GM19025 (cell line): ENCODE data around the gene DCAF8L1.
"Not testable (repeated sequence)": the region's sequence is repeated elsewhere in the genome, so short reads cannot be mapped to it uniquely, and the experiment has no call there.

Experiments
- ATAC-seq: cut with Tn5 transposase; IDR thresholded peaks from one replicate; pipeline ENCODE4 v1.9.1; 2021; ENCODE audit warnings: mild to moderate bottlenecking, low read depth, moderate library complexity; ENCODE audit not compliant: unreplicated experiment

DCAF8L1 gene

GRCh38 chrX:27981349-27981748 is at the start of gene DCAF8L1:
TSS of gene DCAF8L1 (minus strand) at chrX:27981449. CDS start at chrX:27981334, 115 bp downstream.
- no peak for ATAC-seq

GRCh38 chrX:28022371-28022770 is 41.1 kb upstream of the DCAF8L1 start:
- ATAC-seq = no peak

- ATAC-seq = no peak
Measured at GRCh38 chrX:28016823-28017222, 35.6 kb upstream of the DCAF8L1 start.

- ATAC-seq = no peak
Measured at GRCh38 chrX:28015993-28016392, 34.7 kb upstream of the DCAF8L1 start.

- ATAC-seq = no peak
Measured at GRCh38 chrX:28010875-28011274, 29.6 kb upstream of the DCAF8L1 start.

- no peak for ATAC-seq
Measured at GRCh38 chrX:27998666-27999065, 17.4 kb upstream of the DCAF8L1 start.

GRCh38 chrX:27997622-27998021 is 16.4 kb upstream of the DCAF8L1 start:
- ATAC-seq = no peak

GRCh38 chrX:27996132-27996531 is 14.9 kb upstream of the DCAF8L1 start:
- no peak for ATAC-seq

GRCh38 chrX:27995611-27996010 is 14.4 kb upstream of the DCAF8L1 start:
- no peak for ATAC-seq

GRCh38 chrX:27987862-27988646 is 6.8 kb upstream of the DCAF8L1 start:
- no peak for ATAC-seq

GRCh38 chrX:27976934-27977333 is 4.3 kb downstream of the DCAF8L1 start:
- ATAC-seq = not testable (repeated sequence)

- ATAC-seq = no peak
Measured at GRCh38 chrX:27976284-27976683, 5.0 kb downstream of the DCAF8L1 start.

- ATAC-seq = no peak
Measured at GRCh38 chrX:27968878-27969277, 12.4 kb downstream of the DCAF8L1 start.

GRCh38 chrX:27968352-27968751 is 12.9 kb downstream of the DCAF8L1 start:
- ATAC-seq = no peak

GRCh38 chrX:27966955-27967354 is 14.3 kb downstream of the DCAF8L1 start:
- ATAC-seq = no peak

- no peak for ATAC-seq
Measured at GRCh38 chrX:27966492-27966891, 14.8 kb downstream of the DCAF8L1 start.

- not testable (repeated sequence) for ATAC-seq
Measured at GRCh38 chrX:27965348-27965747, 15.9 kb downstream of the DCAF8L1 start.

GRCh38 chrX:27964432-27964831 is 16.8 kb downstream of the DCAF8L1 start:
- no peak for ATAC-seq

GRCh38 chrX:27960410-27960809 is 20.8 kb downstream of the DCAF8L1 start:
- ATAC-seq = not testable (repeated sequence)

- no peak for ATAC-seq
Measured at GRCh38 chrX:27953171-27953570, 28.1 kb downstream of the DCAF8L1 start.

GRCh38 chrX:27933361-27933760 is 47.9 kb downstream of the DCAF8L1 start:
- no peak for ATAC-seq
